Measurements from ENCODE around the gene RTN4RL1.

RTN4RL1 gene

GRCh38 chr17:1946021-1946932, 78.9 kb downstream of the RTN4RL1 start:
- DNase-seq: no peak

- no peak for DNase-seq
These were observed 79.5 kb downstream of the RTN4RL1 start for GRCh38 chr17:1945621-1946020.

- no peak for DNase-seq
These were observed 81.7 kb downstream of the RTN4RL1 start for GRCh38 chr17:1943436-1943831.

- DNase-seq: no peak
These were observed 82.3 kb downstream of the RTN4RL1 start for GRCh38 chr17:1942666-1943435.

GRCh38 chr17:1942066-1942365, 83.1 kb downstream of the RTN4RL1 start:
- no peak for DNase-seq

GRCh38 chr17:1941272-1942065, 83.7 kb downstream of the RTN4RL1 start:
- no peak for DNase-seq

GRCh38 chr17:1940810-1941185, 84.3 kb downstream of the RTN4RL1 start:
- DNase-seq: no peak

GRCh38 chr17:1939981-1940809, 84.9 kb downstream of the RTN4RL1 start:
- no peak for DNase-seq

- DNase-seq: no peak
These were observed 87.7 kb downstream of the RTN4RL1 start for GRCh38 chr17:1937461-1937860.

- DNase-seq: no peak
These were observed 88.4 kb downstream of the RTN4RL1 start for GRCh38 chr17:1936766-1937165.

GRCh38 chr17:1934901-1935300, 90.2 kb downstream of the RTN4RL1 start:
- no peak for DNase-seq

- no peak for DNase-seq
These were observed 91.0 kb downstream of the RTN4RL1 start for GRCh38 chr17:1933875-1934715.

GRCh38 chr17:1931844-1932579, 93.1 kb downstream of the RTN4RL1 start:
- no peak for DNase-seq

GRCh38 chr17:1930337-1930645, 94.8 kb downstream of the RTN4RL1 start:
- no peak for DNase-seq

GRCh38 chr17:1928976-1929375, 96.2 kb downstream of the RTN4RL1 start:
- no peak for DNase-seq

- no peak for DNase-seq
These were observed 104.2 kb downstream of the RTN4RL1 start for GRCh38 chr17:1920948-1921351.

GRCh38 chr17:1919201-1919600, 105.9 kb downstream of the RTN4RL1 start:
- DNase-seq: no peak

GRCh38 chr17:1918346-1919162, 106.6 kb downstream of the RTN4RL1 start:
- DNase-seq: no peak

GRCh38 chr17:1916963-1917715, 108.0 kb downstream of the RTN4RL1 start:
- no peak for DNase-seq
